Fibroblast of villous mesenchyme (primary cell): ENCODE results near the gene TRIM67. TPM values are rescaled to one million over a fixed set of nuclear protein-coding genes. Genes with fewer than 3 reads are reported as not detected.

Source experiments
- DNase-seq: peaks from one replicate; pipeline ENCODE4 v3.0.0-alpha.2; 2010; ENCODE audit warnings: low read depth
- H3K4me3 ChIP-seq: 2 replicates; pipeline ENCODE4 v1.5.1; 2011; ENCODE audit warnings: low read depth, mild to moderate bottlenecking, low read length
- CTCF ChIP-seq: IDR thresholded peaks from 2 replicates; pipeline ENCODE4 v1.5.1; 2012; ENCODE audit warnings: low read depth, mild to moderate bottlenecking, low read length; ENCODE audit not compliant: insufficient read depth
- total RNA-seq: library from RNA; depleted of rRNA; stranded (reverse); fragments of >200 nt; gene quantifications from 2 replicates; pipeline ENCODE4 v1.2.3, GENCODE V29; 2012

TRIM67 gene
- not detected in 2 replicates for total RNA-seq

- no peak within 1 kb of the TSS for H3K4me3 ChIP-seq
Observed at GRCh38 chr1:231161667-231162296, at the start of gene TRIM67. Gene TRIM67, plus strand, starts transcription at chr1:231162058. Its CDS starts 912 bp downstream, at chr1:231162970.

GRCh38 chr1:231116738-231117137 lies 45.1 kb upstream of the TRIM67 start:
- no peak for DNase-seq
- no peak for TF ChIP-seq CTCF
- no peak overlapping the region for H3K4me3 ChIP-seq

More at GRCh38 chr1:231161667-231162296, at the start of gene TRIM67:
- no peak for DNase-seq
- no peak for TF ChIP-seq CTCF

- H3K4me3 ChIP-seq = no peak overlapping the region
- no peak for DNase-seq
- no peak for TF ChIP-seq CTCF
Observed at GRCh38 chr1:231118704-231119453, 43.0 kb upstream of the TRIM67 start.

- TF ChIP-seq CTCF = no peak
- DNase-seq = no peak
- H3K4me3 ChIP-seq = no peak overlapping the region
Observed at GRCh38 chr1:231121533-231121932, 40.3 kb upstream of the TRIM67 start.

GRCh38 chr1:231122143-231122542 lies 39.7 kb upstream of the TRIM67 start:
- H3K4me3 ChIP-seq = no peak overlapping the region
- no peak for DNase-seq
- no peak for TF ChIP-seq CTCF

GRCh38 chr1:231124746-231125145 lies 37.1 kb upstream of the TRIM67 start:
- no peak for DNase-seq
- no peak for TF ChIP-seq CTCF
- H3K4me3 ChIP-seq = no peak overlapping the region
